HepG2 (cell line): Measurements from ENCODE around the gene LEFTY2. TPM values are rescaled to one million over a fixed set of nuclear protein-coding genes. Genes with fewer than 3 reads are reported as not detected.

Source experiments
- FOXA3 ChIP-seq: IDR thresholded peaks from 2 replicates; pipeline ENCODE4 v1.6.1; 2016; ENCODE audit warnings: missing genetic modification reagents, missing compliant biosample characterization
- KDM5B ChIP-seq: sonication (generic); formaldehyde crosslinking; IDR thresholded peaks from 2 replicates; pipeline ENCODE4 v1.4.0; 2020; ENCODE audit warnings: missing genetic modification reagents, mild to moderate bottlenecking, borderline replicate concordance
- PPARG ChIP-seq: conservative IDR thresholded peaks from 2 replicates; pipeline ENCODE4 v1.6.1; 2016; ENCODE audit warnings: missing biosample characterization, missing genetic modification reagents
- RFXAP ChIP-seq: sonication (generic); formaldehyde crosslinking; IDR thresholded peaks from 2 replicates; pipeline ENCODE4 v1.4.0; 2020; ENCODE audit warnings: missing genetic modification reagents, borderline replicate concordance
- SYNCRIP ChIP-seq: fragments of 200-400 bp; formaldehyde crosslinking; IDR thresholded peaks from 2 replicates; pipeline ENCODE4 v1.6.1; 2018; ENCODE audit warnings: mild to moderate bottlenecking, low read depth, low read length; ENCODE audit not compliant: insufficient read depth
- TAF15 ChIP-seq: fragments of 200-400 bp; formaldehyde crosslinking; IDR thresholded peaks from one replicate; pipeline ENCODE4 v1.6.1; 2018; ENCODE audit warnings: mild to moderate bottlenecking, low read depth, low read length; ENCODE audit not compliant: poor library complexity, severe bottlenecking
- ZBTB33 ChIP-seq: sonication (generic); formaldehyde crosslinking; IDR thresholded peaks from 2 replicates; pipeline ENCODE4 v1.4.0; 2020; ENCODE audit warnings: missing genetic modification reagents
- ZFP36L2 ChIP-seq: sonication (generic); formaldehyde crosslinking; IDR thresholded peaks from 2 replicates; pipeline ENCODE4 v1.4.0; 2020; ENCODE audit warnings: missing genetic modification reagents
- ZIK1 ChIP-seq: sonication (generic); formaldehyde crosslinking; IDR thresholded peaks from 2 replicates; pipeline ENCODE4 v1.5.0; 2020; ENCODE audit warnings: mild to moderate bottlenecking, low read depth, missing genetic modification reagents, borderline replicate concordance
- ZNF569 ChIP-seq: sonication (generic); formaldehyde crosslinking; IDR thresholded peaks from 2 replicates; pipeline ENCODE4 v1.5.0; 2020; ENCODE audit warnings: mild to moderate bottlenecking, missing genetic modification reagents, moderate library complexity, borderline replicate concordance
- ZNF773 ChIP-seq: sonication (generic); formaldehyde crosslinking; IDR thresholded peaks from 2 replicates; pipeline ENCODE4 v1.4.0; 2020; ENCODE audit warnings: missing genetic modification reagents, borderline replicate concordance
- ZNF879 ChIP-seq: sonication (generic); formaldehyde crosslinking; IDR thresholded peaks from 2 replicates; pipeline ENCODE4 v1.8.1; 2023; ENCODE audit warnings: missing genetic modification reagents
- polyA plus RNA-seq, 8 experiments: library from polyadenylated mRNA; depleted of rRNA in 3 of 8; stranded (reverse) in 7 of 8; unstranded in 1 of 8; fragments of >200 nt; fragmentation: Illumina TruSeq in 4 of 8; extraction: Trizol in 4 of 8; gene quantifications; 2 replicates each; pipeline versions ENCODE4 v1.2.1 to v1.2.3, GENCODE V29; 2011 to 2016; ENCODE audit warnings: low read depth in 4 of 8, missing spikeins in 1 of 8, mixed read lengths in 1 of 8; ENCODE audit not compliant: insufficient read depth in 1 of 8
- total RNA-seq, 5 experiments: library from RNA; depleted of rRNA; stranded (reverse); fragments of >200 nt; fragmentation: Illumina TruSeq; extraction: Trizol; gene quantifications; 2 replicates each; pipeline ENCODE4 v1.2.3, GENCODE V29; 2016; ENCODE audit warnings: low read depth in 1 of 5
- TF ChIP-seq, protein P1 (sequence below): sonication (generic); formaldehyde crosslinking; IDR thresholded peaks from 2 replicates; pipeline ENCODE4 v1.4.0; 2020; ENCODE audit warnings: missing genetic modification reagents
- TF ChIP-seq, protein P2 (sequence below): sonication (generic); formaldehyde crosslinking; IDR thresholded peaks from 2 replicates; pipeline ENCODE4 v1.8.0; 2022; ENCODE audit warnings: mild to moderate bottlenecking, missing genetic modification reagents, borderline replicate concordance
- TF ChIP-seq, protein P3 (sequence below): IDR thresholded peaks from 2 replicates; pipeline ENCODE4 v1.6.1; 2016
- TF ChIP-seq, protein P4 (sequence below): sonication (generic); formaldehyde crosslinking; IDR thresholded peaks from 2 replicates; pipeline ENCODE4 v1.9.0; 2022; ENCODE audit warnings: low read depth, missing genetic modification reagents
- TF ChIP-seq, protein P5 (sequence below): sonication (generic); formaldehyde crosslinking; IDR thresholded peaks from 2 replicates; pipeline ENCODE4 v1.5.1; 2020; ENCODE audit warnings: missing genetic modification reagents, mild to moderate bottlenecking, borderline replicate concordance

Gene LEFTY2
- total and polyA plus RNA-seq, 2 of the 13 experiments (the other 11 are each of a cell fraction or from before 2014, with no cell fraction given): 0.13 to 0.33 TPM

- 0 out of 2 replicates have a peak, but pooled peaks have one; percentile 60 for TF ChIP-seq ZFP36L2 (CRISPR knock-in tag)
- no peak for TF ChIP-seq SYNCRIP
- TF ChIP-seq, protein P1, sequence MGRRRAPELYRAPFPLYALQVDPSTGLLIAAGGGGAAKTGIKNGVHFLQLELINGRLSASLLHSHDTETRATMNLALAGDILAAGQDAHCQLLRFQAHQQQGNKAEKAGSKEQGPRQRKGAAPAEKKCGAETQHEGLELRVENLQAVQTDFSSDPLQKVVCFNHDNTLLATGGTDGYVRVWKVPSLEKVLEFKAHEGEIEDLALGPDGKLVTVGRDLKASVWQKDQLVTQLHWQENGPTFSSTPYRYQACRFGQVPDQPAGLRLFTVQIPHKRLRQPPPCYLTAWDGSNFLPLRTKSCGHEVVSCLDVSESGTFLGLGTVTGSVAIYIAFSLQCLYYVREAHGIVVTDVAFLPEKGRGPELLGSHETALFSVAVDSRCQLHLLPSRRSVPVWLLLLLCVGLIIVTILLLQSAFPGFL (CRISPR knock-in tag): no peak
- TF ChIP-seq, protein P2, sequence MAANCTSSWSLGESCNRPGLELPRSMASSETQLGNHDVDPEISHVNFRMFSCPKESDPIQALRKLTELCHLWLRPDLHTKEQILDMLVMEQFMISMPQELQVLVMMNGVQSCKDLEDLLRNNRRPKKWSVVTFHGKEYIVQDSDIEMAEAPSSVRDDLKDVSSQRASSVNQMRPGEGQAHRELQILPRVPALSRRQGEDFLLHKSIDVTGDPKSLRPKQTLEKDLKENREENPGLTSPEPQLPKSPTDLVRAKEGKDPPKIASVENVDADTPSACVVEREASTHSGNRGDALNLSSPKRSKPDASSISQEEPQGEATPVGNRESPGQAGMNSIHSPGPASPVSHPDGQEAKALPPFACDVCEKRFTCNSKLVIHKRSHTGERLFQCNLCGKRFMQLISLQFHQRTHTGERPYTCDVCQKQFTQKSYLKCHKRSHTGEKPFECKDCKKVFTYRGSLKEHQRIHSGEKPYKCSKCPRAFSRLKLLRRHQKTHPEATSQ: 0 out of 2 replicates have a peak, but pooled peaks have one; percentile 8
- TF ChIP-seq, protein P3, sequence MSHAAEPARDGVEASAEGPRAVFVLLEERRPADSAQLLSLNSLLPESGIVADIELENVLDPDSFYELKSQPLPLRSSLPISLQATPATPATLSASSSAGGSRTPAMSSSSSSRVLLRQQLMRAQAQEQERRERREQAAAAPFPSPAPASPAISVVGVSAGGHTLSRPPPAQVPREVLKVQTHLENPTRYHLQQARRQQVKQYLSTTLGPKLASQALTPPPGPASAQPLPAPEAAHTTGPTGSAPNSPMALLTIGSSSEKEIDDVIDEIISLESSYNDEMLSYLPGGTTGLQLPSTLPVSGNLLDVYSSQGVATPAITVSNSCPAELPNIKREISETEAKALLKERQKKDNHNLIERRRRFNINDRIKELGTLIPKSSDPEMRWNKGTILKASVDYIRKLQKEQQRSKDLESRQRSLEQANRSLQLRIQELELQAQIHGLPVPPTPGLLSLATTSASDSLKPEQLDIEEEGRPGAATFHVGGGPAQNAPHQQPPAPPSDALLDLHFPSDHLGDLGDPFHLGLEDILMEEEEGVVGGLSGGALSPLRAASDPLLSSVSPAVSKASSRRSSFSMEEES (CRISPR knock-in tag): peak; percentile 9; the same call in 1 of the 2 replicates
- no peak; the same call in 1 of the 2 replicates for TF ChIP-seq ZNF879
- no peak for TF ChIP-seq ZNF569
- peak; percentile 61; the same call in 1 of the 2 replicates for TF ChIP-seq KDM5B (CRISPR knock-in tag)
- TF ChIP-seq ZIK1 (CRISPR knock-in tag): no peak
- TF ChIP-seq, protein P4, sequence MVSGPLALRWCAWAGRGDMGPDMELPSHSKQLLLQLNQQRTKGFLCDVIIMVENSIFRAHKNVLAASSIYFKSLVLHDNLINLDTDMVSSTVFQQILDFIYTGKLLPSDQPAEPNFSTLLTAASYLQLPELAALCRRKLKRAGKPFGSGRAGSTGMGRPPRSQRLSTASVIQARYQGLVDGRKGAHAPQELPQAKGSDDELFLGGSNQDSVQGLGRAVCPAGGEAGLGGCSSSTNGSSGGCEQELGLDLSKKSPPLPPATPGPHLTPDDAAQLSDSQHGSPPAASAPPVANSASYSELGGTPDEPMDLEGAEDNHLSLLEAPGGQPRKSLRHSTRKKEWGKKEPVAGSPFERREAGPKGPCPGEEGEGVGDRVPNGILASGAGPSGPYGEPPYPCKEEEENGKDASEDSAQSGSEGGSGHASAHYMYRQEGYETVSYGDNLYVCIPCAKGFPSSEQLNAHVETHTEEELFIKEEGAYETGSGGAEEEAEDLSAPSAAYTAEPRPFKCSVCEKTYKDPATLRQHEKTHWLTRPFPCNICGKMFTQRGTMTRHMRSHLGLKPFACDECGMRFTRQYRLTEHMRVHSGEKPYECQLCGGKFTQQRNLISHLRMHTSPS (CRISPR knock-in tag): peak; percentile 58; the same call in 1 of the 2 replicates
- TF ChIP-seq ZBTB33: peak; percentile 29; the same call in 1 of the 2 replicates
- peak; percentile 27; the same call in 1 of the 2 replicates for TF ChIP-seq PPARG (CRISPR knock-in tag)
- no peak for TF ChIP-seq RFXAP (CRISPR knock-in tag)
- TF ChIP-seq FOXA3 (CRISPR knock-in tag): 0 out of 2 replicates have a peak, but pooled peaks have one; percentile 29
- no peak for TF ChIP-seq ZNF773
- TF ChIP-seq, protein P5, sequence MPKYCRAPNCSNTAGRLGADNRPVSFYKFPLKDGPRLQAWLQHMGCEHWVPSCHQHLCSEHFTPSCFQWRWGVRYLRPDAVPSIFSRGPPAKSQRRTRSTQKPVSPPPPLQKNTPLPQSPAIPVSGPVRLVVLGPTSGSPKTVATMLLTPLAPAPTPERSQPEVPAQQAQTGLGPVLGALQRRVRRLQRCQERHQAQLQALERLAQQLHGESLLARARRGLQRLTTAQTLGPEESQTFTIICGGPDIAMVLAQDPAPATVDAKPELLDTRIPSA (CRISPR knock-in tag): peak; percentile 93
- no peak for TF ChIP-seq TAF15
These were observed 17.1 kb downstream of the LEFTY2 start, which contains the start of gene PYCR2 (continued) for GRCh38 chr1:225923692-225924555.
